Stimulated activated CD8-positive, alpha-beta memory T cell treated with anti-CD3 and anti-CD28 coated beads, Interleukin-4, amount 100 ng/mL, for 24 hours (primary cell): ENCODE results near the gene TNFAIP3.
"Not testable (repeated sequence)": the region's sequence is repeated elsewhere in the genome, so short reads cannot be mapped to it uniquely, and the experiment has no call there.

Source experiments
- DNase-seq: peaks from one replicate; pipeline ENCODE4 v3.0.0-alpha.2; 2020; ENCODE audit warnings: low read depth

The TNFAIP3 gene

GRCh38 chr6:137878486-137879285, 11.6 kb downstream of the TNFAIP3 start:
- no peak for DNase-seq

- DNase-seq = no peak
These were observed 12.2 kb downstream of the TNFAIP3 start for GRCh38 chr6:137879299-137879698.

GRCh38 chr6:137879885-137880745, 13.1 kb downstream of the TNFAIP3 start:
- DNase-seq = no peak

- no peak for DNase-seq
These were observed 13.9 kb downstream of the TNFAIP3 start for GRCh38 chr6:137880746-137881521.

- DNase-seq = no peak
These were observed 14.4 kb downstream of the TNFAIP3 start for GRCh38 chr6:137881522-137881886.

- no peak for DNase-seq
These were observed 15.3 kb downstream of the TNFAIP3 start for GRCh38 chr6:137882225-137882961.

GRCh38 chr6:137883400-137884148, 16.5 kb downstream of the TNFAIP3 start:
- DNase-seq = no peak

GRCh38 chr6:137884149-137884909, 17.3 kb downstream of the TNFAIP3 start:
- no peak for DNase-seq

- not testable (repeated sequence) for DNase-seq
These were observed 17.8 kb downstream of the TNFAIP3 start for GRCh38 chr6:137884910-137885229.

GRCh38 chr6:137886226-137886625, 19.2 kb downstream of the TNFAIP3 start:
- DNase-seq = not testable (repeated sequence)

GRCh38 chr6:137890983-137891537, 24.0 kb downstream of the TNFAIP3 start:
- DNase-seq = no peak

GRCh38 chr6:137892271-137892708, 25.2 kb downstream of the TNFAIP3 start:
- DNase-seq = no peak

GRCh38 chr6:137893181-137893580, 26.1 kb downstream of the TNFAIP3 start:
- no peak for DNase-seq

- DNase-seq = no peak
These were observed 26.7 kb downstream of the TNFAIP3 start for GRCh38 chr6:137893726-137894125.

GRCh38 chr6:137894378-137894777, 27.3 kb downstream of the TNFAIP3 start:
- DNase-seq = not testable (repeated sequence)

- DNase-seq = no peak
These were observed 27.8 kb downstream of the TNFAIP3 start for GRCh38 chr6:137894779-137895385.

- DNase-seq = no peak
These were observed 29.6 kb downstream of the TNFAIP3 start for GRCh38 chr6:137896647-137897046.

GRCh38 chr6:137900815-137901214, 33.8 kb downstream of the TNFAIP3 start:
- no peak for DNase-seq

- no peak for DNase-seq
These were observed 34.4 kb downstream of the TNFAIP3 start for GRCh38 chr6:137901454-137901853.
